Mucosa of descending colon (tissue), 3 donors: ENCODE results near the gene NSG2. TPM values are rescaled to one million over a fixed set of nuclear protein-coding genes. Genes with fewer than 3 reads are reported as not detected.

Source experiments
- ATAC-seq: fragments of 200-7000 bp; cut with Tn5 transposase; one replicate; pipeline ENCODE4 v1.9.1; 2020; ENCODE audit warnings: mild to moderate bottlenecking, moderate library complexity
- DNase-seq, 3 donors: peaks; one replicate each; pipeline ENCODE4 v3.0.0-alpha.2; 2020
- H3K36me3 ChIP-seq: fragments of 200-600 bp; one replicate; pipeline ENCODE4 v1.8.0; 2021; ENCODE audit warnings: low read depth, mild to moderate bottlenecking
- H3K4me1 ChIP-seq: fragments of 200-600 bp; one replicate; pipeline ENCODE4 v1.8.0; 2021; ENCODE audit warnings: low read depth, mild to moderate bottlenecking
- H3K4me3 ChIP-seq: fragments of 200-600 bp; one replicate; pipeline ENCODE4 v1.8.0; 2021; ENCODE audit warnings: mild to moderate bottlenecking
- H3K9me3 ChIP-seq: fragments of 200-600 bp; one replicate; pipeline ENCODE4 v1.8.0; 2021; ENCODE audit warnings: mild to moderate bottlenecking
- intact Hi-C, 2 donors: fragments of 100-400 bp; cut with DNase I in 1 of 2; cut with micrococcal nuclease in 1 of 2; formaldehyde crosslinking; loops; one replicate each; pipeline versions ENCODE4 v1.11.0 to v1.11.1; 2022; cut with DNase I, micrococcal nuclease
- total RNA-seq, 3 donors: library from RNA; stranded (reverse); fragmentation: NEBNext Ultra II Directional in 2 of 3; extraction: Animal tissue kit (Norgen Biotek cat#: 25700) in 2 of 3; gene quantifications; one replicate each; pipeline versions ENCODE4 v1.2.1 to v1.2.4, GENCODE V29; 2021 to 2023
- TF ChIP-seq, protein P1 (sequence below): fragments of 200-600 bp; IDR thresholded peaks from one replicate; pipeline ENCODE4 v1.8.0; 2022; ENCODE audit warnings: antibody characterized with exemption, mild to moderate bottlenecking
- donor health status: DM: no; HTN: no; CAD: no; lungs with moderate emphysema.
- donor health status: DM: no; HTN: no; CAD: no.
- donor health status: DM: no; HTN: yes; CAD: no.

NSG2 gene
- total RNA-seq, 3 donors from 2014 or later, result 1.2 to 8.7 (median 1.3) TPM

DNA sequence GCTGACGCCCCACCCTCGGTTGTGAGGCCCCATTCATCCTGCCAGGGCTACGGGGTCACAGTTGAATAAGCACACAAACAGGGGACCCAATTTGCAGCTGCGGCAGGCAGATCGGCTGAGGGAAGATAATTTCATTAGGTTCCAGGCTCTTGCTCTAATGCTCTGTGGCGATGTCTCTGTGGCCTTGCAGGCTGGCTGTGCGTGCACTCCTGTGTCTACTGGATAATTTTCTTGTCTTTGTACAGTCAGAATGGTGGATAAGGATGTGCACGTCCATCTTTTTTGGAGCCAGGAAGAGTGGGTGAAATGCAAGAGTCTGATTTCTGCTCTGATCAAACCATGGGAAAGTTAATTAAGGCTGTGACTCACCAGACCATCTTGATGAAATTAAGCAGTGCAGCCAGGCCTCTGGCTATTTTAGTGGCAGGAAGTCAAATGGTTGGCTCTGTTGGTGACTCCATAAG is 39.2 kb downstream of the NSG2 start:
- Histone ChIP-seq H3K36me3 (no peaks in the 10 kb centered on the region), H3K4me1 (no peaks in the 10 kb centered on the region), H3K9me3 (no peaks in the 10 kb centered on the region), H3K4me3 (no peak overlapping the region)
- no peak for ATAC-seq
- intact Hi-C loops, result no loop called here
- DNase-seq, result no peak
- TF ChIP-seq, protein P1, sequence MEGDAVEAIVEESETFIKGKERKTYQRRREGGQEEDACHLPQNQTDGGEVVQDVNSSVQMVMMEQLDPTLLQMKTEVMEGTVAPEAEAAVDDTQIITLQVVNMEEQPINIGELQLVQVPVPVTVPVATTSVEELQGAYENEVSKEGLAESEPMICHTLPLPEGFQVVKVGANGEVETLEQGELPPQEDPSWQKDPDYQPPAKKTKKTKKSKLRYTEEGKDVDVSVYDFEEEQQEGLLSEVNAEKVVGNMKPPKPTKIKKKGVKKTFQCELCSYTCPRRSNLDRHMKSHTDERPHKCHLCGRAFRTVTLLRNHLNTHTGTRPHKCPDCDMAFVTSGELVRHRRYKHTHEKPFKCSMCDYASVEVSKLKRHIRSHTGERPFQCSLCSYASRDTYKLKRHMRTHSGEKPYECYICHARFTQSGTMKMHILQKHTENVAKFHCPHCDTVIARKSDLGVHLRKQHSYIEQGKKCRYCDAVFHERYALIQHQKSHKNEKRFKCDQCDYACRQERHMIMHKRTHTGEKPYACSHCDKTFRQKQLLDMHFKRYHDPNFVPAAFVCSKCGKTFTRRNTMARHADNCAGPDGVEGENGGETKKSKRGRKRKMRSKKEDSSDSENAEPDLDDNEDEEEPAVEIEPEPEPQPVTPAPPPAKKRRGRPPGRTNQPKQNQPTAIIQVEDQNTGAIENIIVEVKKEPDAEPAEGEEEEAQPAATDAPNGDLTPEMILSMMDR, result no peak

DNA sequence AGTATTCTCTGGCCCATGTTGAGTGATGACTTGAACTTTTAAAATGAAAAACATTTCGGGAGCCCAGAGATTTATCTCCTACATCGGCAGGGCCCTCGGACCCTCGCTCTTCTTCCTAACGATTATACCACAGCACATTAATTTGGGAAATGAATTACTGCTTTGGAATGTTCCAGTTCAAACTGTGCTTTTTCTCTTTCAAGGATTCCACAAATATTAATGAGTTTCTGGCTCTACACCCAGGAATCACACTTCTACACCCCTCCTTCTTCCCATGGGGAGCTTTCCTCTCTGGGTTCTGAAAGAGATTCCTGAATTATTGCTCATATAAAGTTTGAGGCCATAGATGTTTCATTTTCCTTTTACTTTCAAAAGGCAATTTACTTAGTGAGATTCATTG is 41.2 kb downstream of the NSG2 start:
- no peaks in the 10 kb centered on the region for H3K4me1 ChIP-seq
- DNase-seq (no peak), ATAC-seq (no peak)
- intact Hi-C loops, result no loop called here
- H3K36me3 ChIP-seq, result no peaks in the 10 kb centered on the region
- H3K4me3 ChIP-seq, result no peak overlapping the region
- TF ChIP-seq, protein P1, result no peak
- H3K9me3 ChIP-seq, result no peaks in the 10 kb centered on the region

DNA sequence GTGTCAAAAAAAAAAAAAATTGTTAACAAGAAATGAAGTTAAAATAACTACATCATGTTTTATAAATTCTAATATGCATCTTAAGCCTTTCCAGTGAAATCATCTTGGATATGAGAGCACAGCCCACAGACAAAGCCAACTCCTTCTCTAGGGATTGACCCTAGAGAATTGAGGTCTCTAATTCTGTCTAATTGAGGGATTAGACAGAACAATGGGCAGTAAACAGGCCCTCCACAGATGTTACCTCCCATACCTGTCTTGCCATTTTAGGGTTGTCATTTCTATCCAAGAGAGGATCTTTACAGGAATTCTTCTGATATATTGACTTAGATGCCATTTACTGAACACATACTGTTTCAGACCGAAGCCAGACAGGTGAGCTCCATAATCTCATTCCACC is 42.3 kb downstream of the NSG2 start:
- DNase-seq (no peak), ATAC-seq (no peak)
- no peaks in the 10 kb centered on the region for H3K9me3 ChIP-seq
- no peaks in the 10 kb centered on the region for H3K4me1 ChIP-seq
- H3K4me3 ChIP-seq, result no peak overlapping the region
- TF ChIP-seq, protein P1, result no peak
- H3K36me3 ChIP-seq, result no peaks in the 10 kb centered on the region
- intact Hi-C loops, result no loop called here

DNA sequence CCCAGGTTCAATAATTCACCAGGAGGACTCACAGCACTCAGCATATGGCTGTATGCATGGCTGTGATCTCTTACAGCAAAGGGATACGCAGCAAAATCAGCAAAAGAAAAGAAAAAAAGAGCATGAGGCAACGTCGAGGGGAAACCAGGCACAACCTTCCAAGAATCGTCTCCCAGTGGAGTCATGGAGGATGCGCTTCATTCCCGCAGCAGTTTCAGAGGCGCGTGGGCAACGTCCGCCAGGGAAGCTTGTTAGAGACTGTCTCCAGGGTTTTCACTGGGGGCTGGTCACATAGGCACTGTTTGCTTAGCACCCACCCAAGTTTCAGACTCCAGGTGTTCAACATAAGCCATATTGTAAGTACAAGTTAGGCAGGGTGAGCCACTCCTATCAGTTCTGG is 44.6 kb downstream of the NSG2 start:
- ATAC-seq, result no peak
- DNase-seq, result no peak
- H3K36me3 ChIP-seq, result no peaks in the 10 kb centered on the region
- H3K4me1 ChIP-seq, result no peaks in the 10 kb centered on the region
- H3K4me3 ChIP-seq, result no peak overlapping the region
- H3K9me3 ChIP-seq, result no peaks in the 10 kb centered on the region
- TF ChIP-seq, protein P1, result no peak
- intact Hi-C loops, result no loop called here

DNA sequence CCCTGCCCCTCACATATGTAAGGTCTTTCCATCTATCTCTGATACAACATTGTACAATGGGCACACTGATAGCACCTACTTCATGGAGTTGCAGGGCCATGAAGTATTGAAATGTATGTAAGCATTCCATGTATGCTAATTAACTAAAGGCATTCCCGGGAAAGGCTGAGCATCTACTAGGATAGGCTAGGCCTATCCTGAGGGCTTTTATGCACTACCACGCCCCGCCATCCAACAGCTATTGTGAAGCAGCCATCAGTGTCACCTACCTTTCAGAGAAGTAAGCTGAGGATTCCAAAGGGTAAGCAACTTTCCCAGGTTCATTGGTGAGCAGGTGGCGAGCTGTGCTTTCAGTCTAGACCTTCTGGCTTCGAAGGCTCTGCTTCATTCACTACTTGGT is 47.6 kb downstream of the NSG2 start:
- Histone ChIP-seq H3K4me3 (no peak overlapping the region), H3K4me1 (no peaks in the 10 kb centered on the region), H3K9me3 (no peaks in the 10 kb centered on the region), H3K36me3 (no peaks in the 10 kb centered on the region)
- intact Hi-C loops, result no loop called here
- TF ChIP-seq, protein P1, result no peak
- ATAC-seq (no peak), DNase-seq (no peak)
